ENCODE results near the gene MBNL2. TPM values are rescaled to one million over a fixed set of nuclear protein-coding genes. Genes with fewer than 3 reads are reported as not detected.

The MBNL2 gene
- total RNA-seq, 2 donors from 2014 or later = 47.5 to 50.8 TPM

- Histone ChIP-seq H3K27ac (peak overlapping the region; percentile 28 to 100 (median 97)), H3K27me3 (no peaks in the 10 kb centered on the region), H3K36me3 (replicated peaks in 1 of 2; ENCODE audit: insufficient read depth in 1 of 2, low read depth in 2 of 2) (no peaks in the 10 kb centered on the region), H3K4me1 (no peaks in the 10 kb centered on the region), H3K9me3 (no peaks in the 10 kb centered on the region), H3K4me3 (peak overlapping the region; percentile 20 to 72)
- intact Hi-C loops (cut with DNase I) = no loop called here
- no peak for TF ChIP-seq POLR2A (IDR thresholded peaks at IDR 0.05)
- TF ChIP-seq, protein P1, sequence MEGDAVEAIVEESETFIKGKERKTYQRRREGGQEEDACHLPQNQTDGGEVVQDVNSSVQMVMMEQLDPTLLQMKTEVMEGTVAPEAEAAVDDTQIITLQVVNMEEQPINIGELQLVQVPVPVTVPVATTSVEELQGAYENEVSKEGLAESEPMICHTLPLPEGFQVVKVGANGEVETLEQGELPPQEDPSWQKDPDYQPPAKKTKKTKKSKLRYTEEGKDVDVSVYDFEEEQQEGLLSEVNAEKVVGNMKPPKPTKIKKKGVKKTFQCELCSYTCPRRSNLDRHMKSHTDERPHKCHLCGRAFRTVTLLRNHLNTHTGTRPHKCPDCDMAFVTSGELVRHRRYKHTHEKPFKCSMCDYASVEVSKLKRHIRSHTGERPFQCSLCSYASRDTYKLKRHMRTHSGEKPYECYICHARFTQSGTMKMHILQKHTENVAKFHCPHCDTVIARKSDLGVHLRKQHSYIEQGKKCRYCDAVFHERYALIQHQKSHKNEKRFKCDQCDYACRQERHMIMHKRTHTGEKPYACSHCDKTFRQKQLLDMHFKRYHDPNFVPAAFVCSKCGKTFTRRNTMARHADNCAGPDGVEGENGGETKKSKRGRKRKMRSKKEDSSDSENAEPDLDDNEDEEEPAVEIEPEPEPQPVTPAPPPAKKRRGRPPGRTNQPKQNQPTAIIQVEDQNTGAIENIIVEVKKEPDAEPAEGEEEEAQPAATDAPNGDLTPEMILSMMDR (IDR thresholded peaks at IDR 0.05) = no peak
- WGBS, 2 donors = 3 to 4% methylated on average over 19 of the region's 19 CpGs
- no peak for DNase-seq
- ATAC-seq = no peak
Measured at GRCh38 chr13:97432232-97432916, 210.2 kb downstream of the MBNL2 start.

DNA sequence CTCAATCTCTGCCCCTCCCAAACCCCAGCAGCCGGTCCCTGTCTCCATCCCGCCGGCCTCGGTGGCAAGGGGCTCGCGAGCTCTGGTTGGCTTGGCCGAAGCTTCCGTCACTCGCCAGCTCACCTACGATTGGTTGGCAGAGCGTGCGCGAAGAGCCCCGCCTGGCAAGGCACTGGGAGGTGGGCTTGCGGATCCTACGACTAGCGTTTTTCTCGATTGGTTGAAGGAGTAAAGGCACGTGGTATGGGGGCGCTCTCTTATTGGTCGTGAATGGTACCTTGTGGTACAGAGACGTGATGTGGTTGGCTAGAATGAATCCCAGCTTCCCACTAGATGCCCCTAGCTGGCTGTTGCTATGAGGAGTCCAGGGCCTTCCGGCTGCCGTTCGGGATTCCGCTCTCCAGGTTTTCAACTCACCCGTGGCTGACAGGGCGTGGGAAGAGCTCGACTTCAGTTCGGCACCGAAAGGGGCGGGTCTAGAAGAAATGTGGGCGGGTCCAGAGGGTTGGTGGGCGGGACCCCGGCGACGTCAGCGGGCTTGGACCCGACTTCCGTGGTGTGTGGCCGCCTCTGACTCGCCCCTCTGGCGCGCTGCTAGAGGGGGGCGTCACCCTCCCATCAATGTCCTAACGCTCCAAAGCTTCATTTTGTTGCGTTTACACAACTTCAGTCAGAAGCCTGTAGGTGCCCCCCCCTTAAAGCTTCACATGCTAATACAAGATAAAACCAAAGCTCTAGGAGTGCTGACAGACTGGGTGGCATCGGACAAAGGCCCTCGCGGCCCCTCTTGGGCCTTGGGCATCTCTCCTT lies 211.0 kb downstream of the MBNL2 start:
- no peaks in the 10 kb centered on the region for H3K27me3 ChIP-seq
- H3K27ac ChIP-seq = peak overlapping the region; percentile 94 to 100 (median 100)
- no peaks in the 10 kb centered on the region for H3K4me1 ChIP-seq
- H3K9me3 ChIP-seq = no peaks in the 10 kb centered on the region
- peak overlapping the region; percentile 92 to 93 for H3K4me3 ChIP-seq
- H3K36me3 ChIP-seq (replicated peaks in 1 of 2; ENCODE audit: insufficient read depth in 1 of 2, low read depth in 2 of 2) = no peaks in the 10 kb centered on the region
- intact Hi-C loops (cut with DNase I) = no loop called here
- TF ChIP-seq, protein P1 (IDR thresholded peaks at IDR 0.05) = no peak
- TF ChIP-seq POLR2A (IDR thresholded peaks at IDR 0.05) = peak in 2 of 3 donors; percentile 4 to 35
- peak; percentile 97 to 99 (median 98) for DNase-seq
- 0% methylated on average over 33 to 50 of the region's 50 CpGs for WGBS, 2 donors
- peak; percentile 89 for ATAC-seq

- TF ChIP-seq POLR2A (IDR thresholded peaks at IDR 0.05) = peak; percentile 72 to 92 (median 90)
- TF ChIP-seq, protein P1 (IDR thresholded peaks at IDR 0.05) = peak in 1 of 7 experiments; percentile 12
- Histone ChIP-seq H3K9me3 (no peaks in the 10 kb centered on the region), H3K4me3 (peak within 1 kb of the TSS; percentile 92 to 93), H3K27me3 (no peaks in the 10 kb centered on the region), H3K27ac (peak within 1 kb of the TSS; percentile 94 to 100 (median 100)), H3K36me3 (replicated peaks in 1 of 2; ENCODE audit: insufficient read depth in 1 of 2, low read depth in 2 of 2) (no peaks in the 10 kb centered on the region), H3K4me1 (no peaks in the 10 kb centered on the region)
- intact Hi-C loops (cut with DNase I) = no loop called here
- DNase-seq (peak; percentile 85 to 91 (median 88)), ATAC-seq (peak; percentile 77)
- WGBS, 2 donors = 0 to 1% methylated on average over 20 to 57 of the region's 94 CpGs
Measured at GRCh38 chr13:97433727-97434396, 211.7 kb downstream of the MBNL2 start, which contains the start of gene RAP2A. RAP2A (plus strand) TSS chr13:97434169; CDS start chr13:97434471, 302 bp downstream.

GRCh38 chr13:97434397-97435201 lies 212.5 kb downstream of the MBNL2 start:
- peak overlapping the region; percentile 63 to 100 (median 71) for H3K27ac ChIP-seq
- intact Hi-C loops (cut with DNase I) = no loop called here
- H3K36me3 ChIP-seq (replicated peaks in 1 of 2; ENCODE audit: insufficient read depth in 1 of 2, low read depth in 2 of 2) = no peaks in the 10 kb centered on the region
- peak overlapping the region; percentile 13 to 69 for H3K4me3 ChIP-seq
- WGBS, 2 donors = 0 to 1% methylated on average over 26 to 55 of the region's 60 CpGs
- H3K27me3 ChIP-seq = no peaks in the 10 kb centered on the region
- peak in 1 of 3 donors; percentile 4 for TF ChIP-seq POLR2A (IDR thresholded peaks at IDR 0.05)
- TF ChIP-seq, protein P1 (IDR thresholded peaks at IDR 0.05) = no peak
- DNase-seq (peak; percentile 32 to 44 (median 42)), ATAC-seq (peak; percentile 0)
- no peaks in the 10 kb centered on the region for H3K4me1 ChIP-seq
- no peaks in the 10 kb centered on the region for H3K9me3 ChIP-seq
